Measurements from ENCODE around the gene PPM1G. TPM values are rescaled to one million over a fixed set of nuclear protein-coding genes. Genes with fewer than 3 reads are reported as not detected.

Gene PPM1G
- polyA plus RNA-seq, 1 of the 3 experiments (the other 2 are of a cell fraction), result 113 TPM

DNA sequence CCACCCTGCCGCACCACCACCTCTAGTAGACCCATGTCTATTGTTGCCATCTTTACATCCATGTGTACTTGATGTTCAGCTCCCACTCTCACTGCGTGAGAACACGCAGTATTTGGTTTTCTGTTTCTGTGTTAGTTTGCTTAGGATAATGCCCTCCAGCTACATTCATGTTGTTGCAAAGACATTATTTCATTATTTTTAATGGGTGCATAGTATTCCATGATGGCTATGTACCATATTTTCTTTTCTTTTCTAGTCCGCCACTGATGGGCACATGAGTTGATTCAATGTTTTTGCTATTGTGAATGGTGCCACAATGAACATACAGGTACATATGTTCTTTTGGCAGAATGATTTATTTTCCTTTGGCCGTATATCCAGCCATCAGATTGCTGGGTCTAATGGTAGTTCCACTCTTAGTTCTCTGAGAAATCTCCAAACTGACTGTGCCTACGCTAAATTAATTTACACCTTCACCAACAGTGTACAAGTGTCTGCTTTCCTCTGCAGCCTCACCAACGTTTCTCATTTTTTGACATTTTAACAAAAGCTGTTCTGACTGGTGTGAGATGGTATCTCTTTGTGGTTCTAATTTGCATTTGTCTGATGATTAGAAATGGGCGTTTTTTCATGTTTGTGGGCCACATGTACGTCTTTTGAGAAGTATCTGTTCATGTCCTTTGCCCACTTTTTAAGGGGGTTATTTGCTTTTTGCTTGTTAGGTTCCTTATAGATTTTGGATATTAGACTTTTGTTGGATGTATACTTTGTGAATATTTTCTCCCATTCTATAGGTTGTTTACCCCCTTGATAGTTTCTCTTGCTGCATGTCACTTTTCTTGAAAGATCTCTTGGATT, 18.3 kb downstream of the PPM1G start:
- Histone ChIP-seq H3K4me2 (no peak overlapping the region), H3K27me3 (ENCODE audit: insufficient read depth) (no peaks in the 10 kb centered on the region), H3K9me3 (no peaks in the 10 kb centered on the region), H3K9ac (no peak overlapping the region), H3K4me1 (ENCODE audit: control insufficient read depth in 1 of 2, insufficient read depth in 2 of 2, low read depth in 1 of 2, low read length in 1 of 2) (no peaks in the 10 kb centered on the region), H3K36me3 (replicated peaks in 1 of 2; ENCODE audit: control insufficient read depth in 1 of 2, insufficient read depth in 2 of 2, low read length in 1 of 2) (peaks cover 8 to 22% of the 10 kb centered on the region in 2 experiments), H3K4me3 (ENCODE audit: low read depth in 2 of 2, low read length in 1 of 2) (no peak overlapping the region), H3K79me2 (ENCODE audit: insufficient read depth) (peaks cover 99% of the 10 kb centered on the region), H4K20me1 (ENCODE audit: insufficient read depth) (peaks cover 53% of the 10 kb centered on the region), H2AFZ (ENCODE audit: low read depth) (no peak overlapping the region), H3K9me2 (no peaks in the 10 kb centered on the region), H3F3A (replicated peaks; ENCODE audit: insufficient read depth) (peaks cover 17% of the 10 kb centered on the region), H3K27ac (ENCODE audit: low read depth in 2 of 2, low read length in 1 of 2) (no peak overlapping the region)
- DNase-seq, result no peak
- TF ChIP-seq, protein P1, sequence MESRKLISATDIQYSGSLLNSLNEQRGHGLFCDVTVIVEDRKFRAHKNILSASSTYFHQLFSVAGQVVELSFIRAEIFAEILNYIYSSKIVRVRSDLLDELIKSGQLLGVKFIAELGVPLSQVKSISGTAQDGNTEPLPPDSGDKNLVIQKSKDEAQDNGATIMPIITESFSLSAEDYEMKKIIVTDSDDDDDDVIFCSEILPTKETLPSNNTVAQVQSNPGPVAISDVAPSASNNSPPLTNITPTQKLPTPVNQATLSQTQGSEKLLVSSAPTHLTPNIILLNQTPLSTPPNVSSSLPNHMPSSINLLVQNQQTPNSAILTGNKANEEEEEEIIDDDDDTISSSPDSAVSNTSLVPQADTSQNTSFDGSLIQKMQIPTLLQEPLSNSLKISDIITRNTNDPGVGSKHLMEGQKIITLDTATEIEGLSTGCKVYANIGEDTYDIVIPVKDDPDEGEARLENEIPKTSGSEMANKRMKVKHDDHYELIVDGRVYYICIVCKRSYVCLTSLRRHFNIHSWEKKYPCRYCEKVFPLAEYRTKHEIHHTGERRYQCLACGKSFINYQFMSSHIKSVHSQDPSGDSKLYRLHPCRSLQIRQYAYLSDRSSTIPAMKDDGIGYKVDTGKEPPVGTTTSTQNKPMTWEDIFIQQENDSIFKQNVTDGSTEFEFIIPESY (IDR thresholded peaks at IDR 0.05; ENCODE audit: borderline replicate concordance, low read depth), result no peak
- TF ChIP-seq MEF2A (IDR thresholded peaks at IDR 0.05; ENCODE audit: borderline replicate concordance, low read depth), result no peak
- no peak for TF ChIP-seq TEAD4 (IDR thresholded peaks at IDR 0.05; ENCODE audit: borderline replicate concordance, insufficient read depth)
- TF ChIP-seq, protein P2, sequence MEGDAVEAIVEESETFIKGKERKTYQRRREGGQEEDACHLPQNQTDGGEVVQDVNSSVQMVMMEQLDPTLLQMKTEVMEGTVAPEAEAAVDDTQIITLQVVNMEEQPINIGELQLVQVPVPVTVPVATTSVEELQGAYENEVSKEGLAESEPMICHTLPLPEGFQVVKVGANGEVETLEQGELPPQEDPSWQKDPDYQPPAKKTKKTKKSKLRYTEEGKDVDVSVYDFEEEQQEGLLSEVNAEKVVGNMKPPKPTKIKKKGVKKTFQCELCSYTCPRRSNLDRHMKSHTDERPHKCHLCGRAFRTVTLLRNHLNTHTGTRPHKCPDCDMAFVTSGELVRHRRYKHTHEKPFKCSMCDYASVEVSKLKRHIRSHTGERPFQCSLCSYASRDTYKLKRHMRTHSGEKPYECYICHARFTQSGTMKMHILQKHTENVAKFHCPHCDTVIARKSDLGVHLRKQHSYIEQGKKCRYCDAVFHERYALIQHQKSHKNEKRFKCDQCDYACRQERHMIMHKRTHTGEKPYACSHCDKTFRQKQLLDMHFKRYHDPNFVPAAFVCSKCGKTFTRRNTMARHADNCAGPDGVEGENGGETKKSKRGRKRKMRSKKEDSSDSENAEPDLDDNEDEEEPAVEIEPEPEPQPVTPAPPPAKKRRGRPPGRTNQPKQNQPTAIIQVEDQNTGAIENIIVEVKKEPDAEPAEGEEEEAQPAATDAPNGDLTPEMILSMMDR (IDR thresholded peaks at IDR 0.05), result no peak
- TF ChIP-seq RCOR1 (IDR thresholded peaks at IDR 0.05; ENCODE audit: low read length), result no peak
- TF ChIP-seq, protein P3, sequence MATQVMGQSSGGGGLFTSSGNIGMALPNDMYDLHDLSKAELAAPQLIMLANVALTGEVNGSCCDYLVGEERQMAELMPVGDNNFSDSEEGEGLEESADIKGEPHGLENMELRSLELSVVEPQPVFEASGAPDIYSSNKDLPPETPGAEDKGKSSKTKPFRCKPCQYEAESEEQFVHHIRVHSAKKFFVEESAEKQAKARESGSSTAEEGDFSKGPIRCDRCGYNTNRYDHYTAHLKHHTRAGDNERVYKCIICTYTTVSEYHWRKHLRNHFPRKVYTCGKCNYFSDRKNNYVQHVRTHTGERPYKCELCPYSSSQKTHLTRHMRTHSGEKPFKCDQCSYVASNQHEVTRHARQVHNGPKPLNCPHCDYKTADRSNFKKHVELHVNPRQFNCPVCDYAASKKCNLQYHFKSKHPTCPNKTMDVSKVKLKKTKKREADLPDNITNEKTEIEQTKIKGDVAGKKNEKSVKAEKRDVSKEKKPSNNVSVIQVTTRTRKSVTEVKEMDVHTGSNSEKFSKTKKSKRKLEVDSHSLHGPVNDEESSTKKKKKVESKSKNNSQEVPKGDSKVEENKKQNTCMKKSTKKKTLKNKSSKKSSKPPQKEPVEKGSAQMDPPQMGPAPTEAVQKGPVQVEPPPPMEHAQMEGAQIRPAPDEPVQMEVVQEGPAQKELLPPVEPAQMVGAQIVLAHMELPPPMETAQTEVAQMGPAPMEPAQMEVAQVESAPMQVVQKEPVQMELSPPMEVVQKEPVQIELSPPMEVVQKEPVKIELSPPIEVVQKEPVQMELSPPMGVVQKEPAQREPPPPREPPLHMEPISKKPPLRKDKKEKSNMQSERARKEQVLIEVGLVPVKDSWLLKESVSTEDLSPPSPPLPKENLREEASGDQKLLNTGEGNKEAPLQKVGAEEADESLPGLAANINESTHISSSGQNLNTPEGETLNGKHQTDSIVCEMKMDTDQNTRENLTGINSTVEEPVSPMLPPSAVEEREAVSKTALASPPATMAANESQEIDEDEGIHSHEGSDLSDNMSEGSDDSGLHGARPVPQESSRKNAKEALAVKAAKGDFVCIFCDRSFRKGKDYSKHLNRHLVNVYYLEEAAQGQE (IDR thresholded peaks at IDR 0.05; ENCODE audit: low read depth, low read length), result no peak
- no peak for TF ChIP-seq FOXJ3 (CRISPR knock-in tag; IDR thresholded peaks at IDR 0.05)
- TF ChIP-seq MXI1 (IDR thresholded peaks at IDR 0.05; ENCODE audit: low read depth, low read length), result no peak
- TF ChIP-seq GABPA (IDR thresholded peaks at IDR 0.05; ENCODE audit: low read depth), result no peak
- no peak for TF ChIP-seq POLR2AphosphoS5 (IDR thresholded peaks at IDR 0.05; ENCODE audit: low read depth, low read length)
- no peak for TF ChIP-seq CHD2 (IDR thresholded peaks at IDR 0.05; ENCODE audit: low read length, partially characterized antibody)
- TF ChIP-seq, protein P4, sequence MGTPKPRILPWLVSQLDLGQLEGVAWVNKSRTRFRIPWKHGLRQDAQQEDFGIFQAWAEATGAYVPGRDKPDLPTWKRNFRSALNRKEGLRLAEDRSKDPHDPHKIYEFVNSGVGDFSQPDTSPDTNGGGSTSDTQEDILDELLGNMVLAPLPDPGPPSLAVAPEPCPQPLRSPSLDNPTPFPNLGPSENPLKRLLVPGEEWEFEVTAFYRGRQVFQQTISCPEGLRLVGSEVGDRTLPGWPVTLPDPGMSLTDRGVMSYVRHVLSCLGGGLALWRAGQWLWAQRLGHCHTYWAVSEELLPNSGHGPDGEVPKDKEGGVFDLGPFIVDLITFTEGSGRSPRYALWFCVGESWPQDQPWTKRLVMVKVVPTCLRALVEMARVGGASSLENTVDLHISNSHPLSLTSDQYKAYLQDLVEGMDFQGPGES (IDR thresholded peaks at IDR 0.05; ENCODE audit: low read depth, low read length), result no peak
- TF ChIP-seq, protein P5, sequence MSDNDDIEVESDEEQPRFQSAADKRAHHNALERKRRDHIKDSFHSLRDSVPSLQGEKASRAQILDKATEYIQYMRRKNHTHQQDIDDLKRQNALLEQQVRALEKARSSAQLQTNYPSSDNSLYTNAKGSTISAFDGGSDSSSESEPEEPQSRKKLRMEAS (IDR thresholded peaks at IDR 0.05; ENCODE audit: low read depth), result no peak
- TF ChIP-seq RFX5 (IDR thresholded peaks at IDR 0.05; ENCODE audit: low read length), result no peak
- CTCF ChIA-PET, result interaction anchor here (0.6 kb wide), 1 partner anchor 292 kb away, joined by 3 read pairs; no protein-coding TSS in a partner anchor
- WGBS (ENCODE audit: low lambda C conversion rate), result 89% methylated on average over 9 of the region's 9 CpGs
- POLR2A ChIA-PET, result no interaction called here
